GM19463 (cell line): ENCODE results near the gene PXYLP1.

Source experiments
- ATAC-seq: cut with Tn5 transposase; IDR thresholded peaks from one replicate; pipeline ENCODE4 v1.9.1; 2021; ENCODE audit warnings: mild to moderate bottlenecking, moderate library complexity; ENCODE audit not compliant: unreplicated experiment

The PXYLP1 gene

DNA sequence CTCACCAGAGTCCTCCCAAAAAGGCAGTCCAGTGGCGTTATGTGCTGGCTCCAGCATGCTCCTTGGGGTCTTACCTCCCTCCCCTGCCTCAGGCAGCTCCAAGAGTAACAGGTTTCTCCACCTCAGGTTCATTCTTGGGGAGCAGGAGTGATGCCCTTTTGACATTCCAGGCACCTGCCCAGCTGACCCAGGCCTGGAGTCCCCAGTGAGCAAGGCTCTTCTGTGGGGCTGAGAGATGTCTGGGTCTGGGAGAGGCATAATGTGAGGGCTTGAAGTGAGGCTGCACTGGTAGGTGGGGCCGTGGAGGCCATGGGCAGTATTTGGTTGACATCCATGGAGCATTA lies 15.3 kb downstream of the PXYLP1 start:
- no peak for ATAC-seq

DNA sequence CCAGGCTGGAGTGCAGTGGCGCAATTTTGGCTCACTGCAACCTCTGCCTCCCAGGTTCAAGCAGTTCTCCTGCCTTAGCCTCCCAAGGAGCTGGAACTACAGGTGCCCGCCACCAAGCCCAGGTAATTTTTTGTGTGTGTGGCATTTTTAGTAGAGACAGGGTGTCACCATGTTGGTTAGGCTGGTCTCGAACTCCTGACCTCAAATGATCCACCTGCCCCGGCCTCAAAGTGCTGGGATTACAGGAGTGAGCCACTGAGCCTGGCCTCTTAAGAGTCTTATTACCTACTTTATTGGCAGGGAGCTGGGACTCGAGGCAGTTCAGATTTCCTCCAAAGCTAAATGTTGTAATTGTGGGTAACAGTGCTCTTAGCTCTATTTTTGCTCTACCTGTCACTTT lies 16.4 kb downstream of the PXYLP1 start:
- no peak for ATAC-seq

DNA sequence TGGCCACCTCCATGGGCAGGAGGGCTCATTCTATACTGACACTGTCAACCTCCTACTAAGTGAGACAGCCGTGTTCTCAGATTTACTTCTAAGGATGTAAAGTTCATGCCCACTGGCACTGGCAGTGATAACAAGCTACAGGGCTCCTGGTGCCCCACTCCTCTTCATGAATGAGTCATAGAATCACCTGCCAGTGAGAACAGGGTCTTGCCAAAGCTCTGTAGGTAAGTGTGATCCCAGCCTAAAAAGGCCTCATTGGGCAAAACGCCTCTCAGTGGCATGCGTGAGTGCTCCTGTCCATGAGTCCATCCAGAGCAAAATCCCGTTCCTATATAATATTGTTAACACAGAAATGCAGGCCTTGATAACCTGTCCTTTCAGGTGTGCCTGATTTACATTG lies 17.4 kb downstream of the PXYLP1 start:
- ATAC-seq = no peak

DNA sequence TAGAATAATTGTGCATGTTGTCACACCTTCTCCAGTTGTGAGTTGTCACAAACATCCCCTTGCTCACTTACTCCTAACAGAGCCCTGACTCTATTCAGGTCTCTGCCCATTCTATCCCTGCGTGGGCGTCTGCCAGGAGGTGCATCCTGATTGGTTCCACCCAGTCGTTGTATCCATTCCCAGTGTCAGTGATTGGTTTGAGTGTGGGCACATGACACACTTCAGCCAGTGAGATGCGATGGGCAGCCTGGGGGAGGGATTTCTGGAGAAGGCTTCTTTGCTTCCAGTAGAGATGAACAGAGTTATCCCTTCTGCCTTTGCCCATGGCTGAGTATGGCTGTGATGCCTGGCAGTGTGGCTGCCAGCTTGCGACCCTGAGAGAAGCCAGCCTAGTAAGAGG lies 18.7 kb downstream of the PXYLP1 start:
- ATAC-seq = no peak

DNA sequence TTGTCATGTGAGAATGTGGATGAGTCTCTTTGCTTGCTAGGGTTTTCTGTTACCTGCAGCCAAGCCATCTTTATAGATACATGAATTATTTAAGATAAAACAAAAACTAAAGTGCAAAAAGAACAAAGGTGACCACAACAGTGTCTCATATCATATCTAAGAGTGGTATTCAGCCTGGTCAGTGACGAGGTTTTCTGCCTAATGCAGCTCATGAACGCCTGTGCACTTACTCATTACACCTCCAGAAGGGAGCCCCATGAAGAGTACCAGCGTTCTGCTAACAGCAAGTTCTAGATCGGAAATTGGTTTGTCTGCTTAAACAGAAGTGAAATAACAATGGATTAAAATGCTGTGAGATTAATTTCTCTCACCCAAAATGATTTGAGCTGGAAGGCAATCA lies 19.2 kb downstream of the PXYLP1 start:
- ATAC-seq = no peak

DNA sequence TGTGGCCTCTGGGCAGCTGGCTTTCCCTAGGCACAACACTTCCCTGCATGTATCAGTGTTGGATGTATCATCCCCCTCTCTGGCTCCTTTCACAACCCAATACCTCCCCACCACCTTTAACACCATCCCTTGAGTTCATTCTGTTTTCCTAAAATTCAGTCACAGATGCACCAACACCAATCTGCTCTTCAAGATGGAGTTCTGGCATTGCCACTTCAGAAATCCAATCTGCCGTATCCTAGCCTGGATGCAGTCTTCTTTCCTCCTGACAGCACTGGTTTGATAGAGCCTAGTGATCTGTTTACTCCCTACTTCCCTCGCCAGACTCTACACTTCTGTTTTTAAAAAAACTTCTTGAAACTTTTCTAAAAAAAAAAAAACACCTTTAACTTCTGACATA lies 21.7 kb downstream of the PXYLP1 start:
- no peak for ATAC-seq

DNA sequence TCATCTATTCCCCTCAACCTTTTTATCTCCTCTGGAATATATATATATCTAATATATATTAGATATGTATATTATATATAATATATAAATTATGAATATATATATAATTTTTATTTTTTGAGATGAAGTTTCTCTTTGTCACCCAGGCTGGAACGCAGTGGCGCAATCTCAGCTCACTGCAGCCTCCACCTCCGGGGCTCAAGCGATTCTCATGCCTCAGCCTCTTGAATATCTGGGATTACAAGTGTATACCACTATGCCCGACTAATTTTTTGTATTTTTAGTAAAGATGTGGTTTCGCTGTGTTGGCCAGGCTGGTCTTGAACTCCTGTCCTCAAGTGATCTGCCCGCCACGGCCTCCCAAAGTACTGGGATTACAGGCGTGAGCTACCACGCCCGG lies 22.2 kb downstream of the PXYLP1 start:
- no peak for ATAC-seq

DNA sequence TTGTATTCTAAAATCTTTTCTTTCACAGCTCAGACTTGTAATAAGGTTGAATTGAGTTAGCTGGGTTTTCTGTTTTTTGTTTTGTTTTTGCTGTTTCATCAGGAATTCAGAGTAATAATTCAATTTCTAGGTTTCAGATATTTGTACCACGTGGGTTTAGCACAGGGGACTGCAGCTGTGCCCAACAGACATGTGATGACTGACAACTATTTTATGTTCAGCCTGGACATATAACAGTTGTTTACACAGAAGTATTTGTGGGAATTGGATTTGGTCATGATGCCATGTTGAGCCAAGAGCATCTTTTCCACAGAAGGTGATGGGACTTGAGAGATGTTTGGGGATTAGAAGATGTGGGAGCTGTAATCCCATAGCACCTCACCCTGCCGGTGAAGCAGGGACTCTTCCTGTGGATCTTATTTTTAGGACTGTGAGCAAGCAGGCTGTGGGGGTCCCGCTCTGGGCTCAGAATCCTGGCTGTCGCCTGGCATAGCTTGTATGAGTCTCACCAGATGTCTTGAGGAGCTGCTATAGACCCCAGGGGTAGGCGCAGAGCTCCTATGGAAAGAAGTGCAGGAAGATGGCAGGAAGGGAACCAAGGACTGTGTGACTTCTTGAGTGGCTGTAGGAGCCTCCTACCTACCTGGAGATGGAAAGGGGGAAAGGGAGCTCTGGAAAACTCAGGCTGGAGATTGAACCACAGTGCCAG lies 23.7 kb downstream of the PXYLP1 start:
- no peak for ATAC-seq

DNA sequence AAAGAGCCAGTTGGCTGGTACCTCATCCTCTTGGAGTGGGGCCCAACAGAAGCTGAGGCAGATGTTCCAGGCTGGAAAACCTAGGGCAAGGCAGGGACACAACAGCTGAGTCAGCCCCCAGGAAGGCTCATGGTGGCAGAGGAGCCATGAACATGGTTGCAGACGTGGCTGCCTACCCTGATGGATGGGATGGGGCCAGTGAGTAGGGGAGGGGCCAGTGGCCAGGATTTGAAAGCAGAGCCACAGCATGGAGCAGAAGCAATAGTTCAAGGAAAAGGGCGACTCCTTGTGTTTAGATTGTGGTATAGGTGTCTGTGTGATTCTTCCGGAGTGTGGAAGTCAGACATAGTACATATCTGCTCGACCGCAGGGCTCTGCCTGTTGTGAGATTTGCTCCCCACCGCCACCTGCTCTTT lies 24.2 kb downstream of the PXYLP1 start:
- no peak for ATAC-seq

DNA sequence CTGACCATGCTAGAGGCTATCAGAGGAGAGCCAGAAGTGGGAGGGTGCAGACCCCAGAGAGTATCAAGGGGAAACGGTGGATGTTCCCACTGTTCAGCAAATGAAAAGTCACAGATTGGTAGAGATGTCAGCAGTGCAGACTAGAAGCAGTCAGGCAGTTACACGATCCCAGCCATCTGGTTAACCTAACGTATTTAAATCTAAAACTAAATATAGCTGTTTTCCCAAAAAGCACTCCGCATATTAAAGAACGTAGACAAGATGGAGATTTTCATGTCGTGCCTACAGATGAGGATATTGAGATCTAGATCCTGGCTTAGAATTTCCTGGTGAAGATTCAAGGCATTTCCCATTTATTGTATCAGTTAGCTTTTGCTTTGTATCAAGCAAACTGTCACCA lies 25.2 kb downstream of the PXYLP1 start:
- ATAC-seq = no peak

DNA sequence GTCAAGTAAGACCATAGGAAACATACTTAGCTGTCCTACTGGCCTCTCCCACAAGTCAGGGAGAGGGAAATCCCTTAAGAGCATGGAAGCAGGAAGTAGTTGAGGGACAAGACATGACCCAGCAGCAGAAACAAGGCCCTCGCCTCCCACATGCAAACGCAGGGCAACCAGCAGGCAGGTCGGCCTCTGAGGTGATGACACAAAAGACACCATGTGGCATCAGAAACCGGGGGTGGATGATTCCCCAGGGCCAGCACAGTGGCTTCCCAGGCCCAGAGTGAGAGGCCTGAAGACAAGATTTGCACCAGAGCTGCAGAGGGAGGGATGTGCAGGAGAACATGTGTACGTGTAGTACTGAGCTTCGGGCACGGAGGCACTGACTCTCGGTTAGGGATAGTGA lies 26.3 kb downstream of the PXYLP1 start:
- ATAC-seq = peak; percentile 48

DNA sequence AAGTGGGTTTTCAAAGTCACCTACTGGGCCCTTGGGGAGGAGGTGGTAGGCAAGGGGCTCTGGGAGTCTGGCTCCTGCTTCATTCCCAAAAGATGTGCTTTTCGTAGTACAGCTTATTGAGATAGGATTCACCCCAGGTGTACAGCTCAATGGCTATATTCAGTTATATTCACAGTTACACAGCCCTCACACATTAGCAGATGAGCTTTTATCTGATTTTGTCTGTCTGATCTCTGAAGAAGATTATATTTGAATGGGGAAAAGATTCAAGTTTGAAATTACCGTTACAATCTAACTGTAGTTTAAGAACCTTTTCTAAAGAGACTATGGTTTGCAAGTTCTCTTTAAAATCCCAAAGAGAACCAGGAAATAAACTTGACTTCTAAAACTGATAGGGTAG lies 27.3 kb downstream of the PXYLP1 start:
- no peak for ATAC-seq

DNA sequence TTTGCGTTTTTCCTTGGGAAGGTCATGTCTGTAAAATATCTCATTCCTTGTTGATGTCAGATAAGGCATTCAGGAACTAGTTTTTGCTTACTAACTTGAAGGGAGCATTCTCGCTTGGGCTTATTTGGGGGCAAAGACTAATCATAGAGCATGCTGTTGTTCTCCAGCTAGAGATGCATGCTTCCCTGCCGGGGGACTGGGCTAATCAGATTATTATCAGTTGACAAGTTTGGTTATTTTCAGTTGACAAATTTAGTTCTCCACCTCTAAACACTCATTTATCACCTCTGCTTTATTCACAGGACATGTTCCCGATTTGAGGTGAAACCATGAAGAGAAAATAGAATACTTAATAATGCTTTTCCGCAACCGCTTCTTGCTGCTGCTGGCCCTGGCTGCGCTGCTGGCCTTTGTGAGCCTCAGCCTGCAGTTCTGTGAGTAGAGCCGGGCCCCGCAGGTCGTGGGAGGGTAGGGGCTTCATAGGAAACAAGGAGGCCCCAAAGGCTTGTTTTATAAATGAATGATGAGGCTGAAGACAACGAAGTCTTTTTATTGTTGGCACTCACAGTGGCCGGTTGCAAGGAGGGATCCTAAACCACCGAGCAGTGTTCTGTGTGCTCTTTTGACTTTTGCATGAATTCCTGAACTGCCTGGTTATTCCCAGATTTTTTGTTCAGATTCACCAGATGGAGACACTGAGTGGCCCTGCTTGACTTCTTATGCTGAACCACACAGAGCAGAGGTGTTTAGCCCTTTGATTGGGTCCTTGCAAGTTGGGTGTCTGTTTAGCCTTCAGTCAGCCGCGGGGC lies 28.4 kb downstream of the PXYLP1 start:
- ATAC-seq = no peak

DNA sequence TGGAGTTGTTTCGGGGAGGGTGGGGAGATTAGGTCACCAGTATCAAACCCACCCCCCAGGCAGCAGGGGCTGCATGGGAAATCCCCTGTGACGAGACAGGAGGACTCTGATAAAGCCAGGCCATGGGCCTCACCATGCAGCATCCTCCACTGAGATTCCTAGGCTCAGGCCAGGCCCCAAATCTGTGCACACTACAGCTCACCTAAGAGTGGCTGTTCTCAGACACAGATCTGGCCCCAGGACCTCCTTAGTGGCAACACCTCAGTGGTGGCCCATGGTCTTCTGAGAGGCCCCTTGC lies 29.0 kb downstream of the PXYLP1 start:
- no peak for ATAC-seq

DNA sequence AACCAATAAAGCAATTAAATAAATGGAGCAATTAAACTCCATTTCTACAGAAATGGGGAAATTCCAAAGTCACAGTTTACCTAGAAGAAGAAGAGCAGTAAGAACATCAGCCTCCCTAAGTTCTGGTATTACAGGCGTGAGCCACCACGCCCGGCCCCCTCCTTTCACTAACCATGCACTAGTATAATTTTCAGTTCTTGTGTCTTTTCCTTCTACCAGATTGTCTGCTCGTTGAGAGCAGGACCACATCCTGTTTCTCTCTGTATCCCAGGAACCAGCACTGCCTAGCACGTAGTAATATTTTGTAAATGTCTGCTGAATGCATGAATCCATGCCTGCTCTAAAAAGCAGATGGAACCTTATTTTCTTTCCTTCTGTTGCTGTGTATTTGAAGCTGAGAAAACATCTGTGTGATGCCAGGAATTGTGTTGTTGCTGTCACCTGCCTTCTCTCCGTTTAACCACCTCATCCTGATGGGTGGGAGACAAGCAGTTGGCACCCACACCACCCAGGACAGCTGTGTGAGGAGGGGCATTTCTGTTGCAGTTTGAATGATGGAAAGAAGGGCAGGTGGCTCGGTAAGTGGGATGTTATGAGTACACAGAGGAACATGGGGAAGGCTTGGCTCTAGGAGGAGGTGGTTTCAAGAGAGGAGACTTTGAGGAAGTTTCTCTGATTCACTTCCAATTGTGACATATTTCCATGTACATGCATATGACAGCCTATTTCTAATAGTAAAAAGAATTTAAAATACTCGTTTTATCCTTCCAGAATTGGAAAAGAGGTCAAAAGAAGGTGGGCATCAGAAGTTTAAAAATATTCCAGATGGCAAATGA lies 30.1 kb downstream of the PXYLP1 start:
- no peak for ATAC-seq

DNA sequence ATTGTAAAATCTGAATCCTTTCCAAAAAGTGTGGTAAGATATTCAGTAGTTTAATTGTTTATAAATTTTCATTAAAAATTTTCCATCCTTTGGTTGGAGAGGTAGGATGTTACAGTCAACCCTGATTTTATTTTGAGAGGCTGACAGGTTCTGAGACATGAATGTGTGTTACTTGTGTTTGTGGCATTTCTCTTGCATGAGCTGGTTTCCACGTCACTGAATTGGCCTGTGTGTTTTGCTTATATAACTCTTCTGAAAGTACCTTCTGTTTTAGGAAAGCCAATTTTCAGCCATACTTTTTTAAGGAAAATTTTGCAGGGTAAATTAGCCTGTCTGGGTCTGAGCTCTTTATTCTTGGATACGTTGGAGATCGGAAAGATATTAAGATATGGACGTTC lies 30.7 kb downstream of the PXYLP1 start:
- no peak for ATAC-seq

DNA sequence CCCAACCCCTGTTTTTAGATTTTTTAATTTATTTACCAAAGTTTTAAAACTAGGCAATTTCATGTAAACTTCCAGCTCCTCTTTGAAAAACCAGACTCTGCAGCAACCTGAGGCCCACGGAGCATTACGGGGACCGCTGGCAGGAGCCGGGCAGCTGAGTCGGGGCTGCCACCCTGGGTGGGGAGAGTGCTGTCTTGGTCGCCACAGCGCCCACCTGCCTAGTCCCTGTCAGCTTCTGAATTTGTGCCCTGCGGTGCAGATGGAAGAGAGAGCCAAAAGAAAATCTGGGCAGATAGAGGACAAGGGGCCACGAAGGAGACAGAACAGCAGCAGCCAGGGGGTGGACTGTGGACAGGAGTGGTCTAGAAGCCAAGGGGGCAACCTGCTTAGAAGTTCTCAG lies 34.6 kb downstream of the PXYLP1 start:
- no peak for ATAC-seq

DNA sequence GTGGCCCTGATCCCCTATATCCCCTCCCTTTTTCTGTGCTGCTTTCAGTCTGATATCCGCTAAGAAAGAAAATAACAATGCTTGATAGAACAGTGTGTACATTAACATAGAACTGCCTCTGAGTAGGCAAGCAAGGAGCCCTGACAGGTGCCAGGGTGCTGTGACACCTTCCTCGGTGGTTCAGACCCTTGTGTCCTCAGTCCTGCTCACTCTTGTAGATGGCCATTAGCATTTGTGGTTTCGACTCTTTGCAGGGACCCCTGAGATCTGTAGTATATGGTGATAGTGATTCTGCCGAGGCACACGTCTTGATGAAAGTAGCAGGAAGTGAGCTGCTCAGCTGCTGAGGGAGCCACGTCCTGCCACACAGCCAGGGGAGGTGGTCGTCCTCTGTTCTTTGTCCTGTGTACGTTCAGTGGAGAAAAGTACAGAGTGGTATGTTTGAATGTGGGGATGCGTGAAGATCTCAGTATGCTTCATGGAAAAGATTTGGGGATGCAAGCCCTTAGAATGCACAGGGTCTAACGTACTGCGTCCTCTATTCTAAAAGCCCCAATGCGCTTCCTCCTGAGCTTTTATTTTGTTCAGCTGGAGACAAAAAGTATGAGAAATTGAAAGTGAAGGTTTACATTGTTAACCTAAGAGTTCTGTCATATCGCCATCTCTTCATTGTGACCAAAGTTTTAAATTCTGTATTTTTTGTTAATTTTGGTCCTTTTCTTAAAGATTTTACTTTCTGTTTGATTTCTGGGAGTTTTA lies 35.4 kb downstream of the PXYLP1 start:
- no peak for ATAC-seq

DNA sequence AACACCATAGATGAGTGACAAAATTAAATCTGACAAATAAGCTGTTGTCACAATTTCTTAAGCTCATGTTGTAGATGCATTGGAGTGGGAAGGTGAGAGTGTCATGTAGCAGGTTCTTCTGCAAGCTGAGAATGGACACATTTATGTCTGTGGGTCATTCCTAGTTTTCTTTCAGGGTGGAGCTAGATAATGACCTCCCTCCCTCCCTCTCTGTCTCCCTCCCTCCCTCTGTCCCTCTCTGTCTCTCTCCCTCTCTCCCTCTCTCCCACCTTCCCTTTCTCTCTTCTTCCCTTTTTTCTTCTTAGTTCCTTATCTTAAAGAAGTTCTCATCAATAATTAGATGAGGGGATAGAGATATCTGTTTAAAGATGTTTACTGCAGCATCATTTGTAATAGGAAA lies 36.0 kb downstream of the PXYLP1 start:
- ATAC-seq = no peak

DNA sequence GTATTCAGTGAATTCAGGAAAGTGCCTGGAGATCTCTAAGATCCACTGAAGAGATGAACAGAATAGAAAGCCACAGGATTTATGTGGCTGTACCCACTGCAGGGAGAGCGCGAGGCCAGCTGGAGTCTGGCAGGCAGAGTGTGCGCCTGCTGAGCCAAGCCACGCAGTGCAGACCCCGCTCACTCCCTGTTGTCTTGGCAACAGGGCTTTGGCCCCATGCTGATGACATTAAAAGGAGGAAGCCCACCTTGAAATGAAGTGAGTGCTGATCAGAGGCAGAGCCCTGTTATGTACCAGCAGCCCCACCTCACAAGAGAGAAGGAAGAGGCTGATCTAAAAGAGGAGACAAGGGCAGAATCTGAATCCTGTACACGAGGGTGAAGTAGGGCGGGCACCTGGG lies 36.7 kb downstream of the PXYLP1 start:
- no peak for ATAC-seq

DNA sequence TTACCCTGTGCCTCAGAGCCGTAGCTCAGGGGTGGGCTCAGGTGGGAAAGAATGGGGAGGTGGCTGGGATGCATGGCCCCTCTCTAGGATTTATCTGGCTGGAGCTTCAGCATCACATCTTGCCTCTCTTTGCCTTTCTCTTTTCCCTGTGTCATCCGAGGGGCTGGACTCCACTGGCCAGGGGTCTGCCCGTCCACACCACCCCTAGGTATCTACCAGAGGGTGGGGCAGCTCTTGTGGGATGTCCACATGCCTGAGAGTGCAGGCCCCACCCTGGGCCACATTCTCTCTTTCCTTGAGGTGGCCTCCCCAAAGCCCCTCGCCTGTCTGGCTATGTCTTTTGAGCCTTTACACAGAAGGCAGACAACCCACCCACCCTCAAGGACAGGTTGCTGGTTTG lies 37.2 kb downstream of the PXYLP1 start:
- no peak for ATAC-seq
